HEK293 (cell line): ENCODE measurements around the gene LTC4S.
A peak's percentile ranks its signal among the peaks of the same experiment; 100 is the strongest.
"Not testable (repeated sequence)": the region's sequence is repeated elsewhere in the genome, so short reads cannot be mapped to it uniquely, and the experiment has no call there.

Source experiments
- CTCF ChIA-PET: fragments of 350-600 bp; formaldehyde crosslinking; extraction: SDS; loops from one replicate; lab custom pipeline; 2021; ENCODE audit warnings: antibody characterized with exemption; lab: Yijun Ruan, JAX
- POLR2A ChIA-PET: fragments of 300-600 bp; formaldehyde crosslinking; extraction: SDS; loops from one replicate; lab custom pipeline; 2020; ENCODE audit warnings: antibody characterized with exemption, inconsistent platforms; lab: Yijun Ruan, JAX
- H3K27ac ChIP-seq: fragments of 200-500 bp; sonication (Bioruptor generic); 2 replicates; pipeline ENCODE4 v1.5.1; 2014; ENCODE audit warnings: low read depth, low read length, control low read depth, inconsistent platforms; ENCODE audit errors: extremely low read depth
- H3K36me3 ChIP-seq, 2 experiments: fragments of 200-500 bp in 1 of 2; sonication (Bioruptor generic) in 1 of 2; 1 replicate in 1 of 2; 2 replicates in 1 of 2; pipeline ENCODE4 v1.5.1; 2014 to 2017; ENCODE audit warnings: inconsistent platforms in 2 of 2, low read length in 2 of 2; ENCODE audit not compliant: control insufficient read depth in 2 of 2, insufficient read depth in 1 of 2
- H3K4me1 ChIP-seq: fragments of 200-500 bp; sonication (Bioruptor generic); 2 replicates; pipeline ENCODE4 v1.5.1; 2014; ENCODE audit warnings: mild to moderate bottlenecking, low read length, inconsistent platforms; ENCODE audit not compliant: control insufficient read depth, insufficient read depth
- H3K4me3 ChIP-seq: 2 replicates; pipeline ENCODE4 v1.5.1; 2011; ENCODE audit warnings: low read depth, mild to moderate bottlenecking, control low read depth, low read length, moderate library complexity
- H3K9me3 ChIP-seq: fragments of 200-500 bp; sonication (Bioruptor generic); 2 replicates; pipeline ENCODE4 v1.5.1; 2014; ENCODE audit warnings: low read depth, low read length, inconsistent platforms; ENCODE audit not compliant: control insufficient read depth, insufficient read depth
- KLF9 ChIP-seq: fragments of 450-650 bp; formaldehyde crosslinking; IDR thresholded peaks from 2 replicates; pipeline ENCODE4 v1.5.1; 2016; ENCODE audit warnings: missing biosample characterization, missing genetic modification characterization, low read depth
- OSR2 ChIP-seq: fragments of 450-650 bp; formaldehyde crosslinking; IDR thresholded peaks from 2 replicates; pipeline ENCODE4 v1.5.1; 2016; ENCODE audit warnings: missing biosample characterization, missing genetic modification characterization
- OVOL3 ChIP-seq: fragments of 450-650 bp; formaldehyde crosslinking; IDR thresholded peaks from 2 replicates; pipeline ENCODE4 v1.5.1; 2016; ENCODE audit warnings: missing biosample characterization, missing genetic modification characterization
- PRDM1 ChIP-seq: fragments of 450-650 bp; formaldehyde crosslinking; IDR thresholded peaks from 2 replicates; pipeline ENCODE4; 2016; ENCODE audit warnings: missing biosample characterization, missing genetic modification characterization
- TCF7L2 ChIP-seq: IDR thresholded peaks from 2 replicates; pipeline ENCODE4 v1.6.1; 2011; ENCODE audit warnings: low read depth, mild to moderate bottlenecking, inconsistent platforms, low read length, moderate library complexity, borderline replicate concordance
- WT1 ChIP-seq: fragments of 450-650 bp; formaldehyde crosslinking; IDR thresholded peaks from 2 replicates; pipeline ENCODE4 v1.5.1; 2016; ENCODE audit warnings: missing biosample characterization, missing genetic modification characterization
- ZBTB8A ChIP-seq: fragments of 450-650 bp; formaldehyde crosslinking; IDR thresholded peaks from 2 replicates; pipeline ENCODE4 v1.5.1; 2016; ENCODE audit warnings: missing biosample characterization, missing genetic modification characterization
- ZFP3 ChIP-seq: fragments of 450-650 bp; formaldehyde crosslinking; IDR thresholded peaks from 2 replicates; pipeline ENCODE4 v1.5.1; 2016; ENCODE audit warnings: low read depth, missing biosample characterization, missing genetic modification characterization
- ZFP41 ChIP-seq: fragments of 450-650 bp; formaldehyde crosslinking; IDR thresholded peaks from 2 replicates; pipeline ENCODE4 v1.5.1; 2016; ENCODE audit warnings: missing biosample characterization, missing genetic modification characterization, borderline replicate concordance
- ZIC2 ChIP-seq: fragments of 450-650 bp; formaldehyde crosslinking; IDR thresholded peaks from 2 replicates; pipeline ENCODE4 v1.5.1; 2016; ENCODE audit warnings: missing biosample characterization, missing genetic modification characterization
- ZNF121 ChIP-seq: fragments of 450-650 bp; formaldehyde crosslinking; IDR thresholded peaks from 2 replicates; pipeline ENCODE4 v1.5.1; 2016; ENCODE audit warnings: missing biosample characterization, missing genetic modification characterization
- ZNF146 ChIP-seq: fragments of 450-650 bp; formaldehyde crosslinking; IDR thresholded peaks from 2 replicates; pipeline ENCODE4 v1.5.1; 2016; ENCODE audit warnings: missing biosample characterization, missing genetic modification characterization
- ZNF16 ChIP-seq: fragments of 450-650 bp; formaldehyde crosslinking; IDR thresholded peaks from 2 replicates; pipeline ENCODE4 v1.5.1; 2016; ENCODE audit warnings: low read depth, missing biosample characterization, missing genetic modification characterization
- ZNF184 ChIP-seq: fragments of 450-650 bp; IDR thresholded peaks from 2 replicates; pipeline ENCODE4 v1.5.1; 2018; ENCODE audit warnings: missing biosample characterization, mild to moderate bottlenecking, missing genetic modification characterization
- ZNF302 ChIP-seq: fragments of 450-650 bp; formaldehyde crosslinking; IDR thresholded peaks from 2 replicates; pipeline ENCODE4 v1.5.1; 2016; ENCODE audit warnings: missing biosample characterization, missing genetic modification characterization, low read depth
- ZNF394 ChIP-seq: fragments of 450-650 bp; formaldehyde crosslinking; IDR thresholded peaks from 2 replicates; pipeline ENCODE4 v1.5.1; 2016; ENCODE audit warnings: missing biosample characterization, missing genetic modification characterization, mild to moderate bottlenecking, moderate library complexity, borderline replicate concordance
- ZNF423 ChIP-seq: fragments of 450-650 bp; formaldehyde crosslinking; IDR thresholded peaks from 2 replicates; pipeline ENCODE4 v1.5.1; 2016; ENCODE audit warnings: missing biosample characterization, missing genetic modification characterization
- ZNF473 ChIP-seq: fragments of 450-650 bp; formaldehyde crosslinking; IDR thresholded peaks from 2 replicates; pipeline ENCODE4 v1.5.1; 2017; ENCODE audit warnings: missing biosample characterization, missing genetic modification characterization
- ZNF510 ChIP-seq: fragments of 450-650 bp; formaldehyde crosslinking; IDR thresholded peaks from 2 replicates; pipeline ENCODE4 v1.5.1; 2018; ENCODE audit warnings: mild to moderate bottlenecking, missing genetic modification characterization, missing biosample characterization; ENCODE audit not compliant: insufficient replicate concordance
- ZNF558 ChIP-seq: fragments of 450-650 bp; formaldehyde crosslinking; IDR thresholded peaks from 2 replicates; pipeline ENCODE4 v1.5.1; 2016; ENCODE audit warnings: missing biosample characterization, missing genetic modification characterization
- ZNF677 ChIP-seq: fragments of 450-650 bp; IDR thresholded peaks from 2 replicates; pipeline ENCODE4 v1.5.0; 2018; ENCODE audit warnings: missing biosample characterization, mild to moderate bottlenecking, missing genetic modification characterization, moderate library complexity
- TF ChIP-seq, protein P1 (sequence below): sonication (generic); formaldehyde crosslinking; IDR thresholded peaks from 2 replicates; pipeline ENCODE4 v1.8.1; 2022; ENCODE audit warnings: mild to moderate bottlenecking, moderate library complexity, missing genetic modification reagents
- TF ChIP-seq, protein P2 (sequence below): fragments of 450-650 bp; formaldehyde crosslinking; IDR thresholded peaks from 2 replicates; pipeline ENCODE4 v1.5.1; 2017; ENCODE audit warnings: missing biosample characterization, missing genetic modification characterization
- TF ChIP-seq, protein P3 (sequence below): fragments of 450-650 bp; formaldehyde crosslinking; IDR thresholded peaks from 2 replicates; pipeline ENCODE4 v1.5.1; 2016; ENCODE audit warnings: missing biosample characterization, missing genetic modification characterization

Gene LTC4S

DNA sequence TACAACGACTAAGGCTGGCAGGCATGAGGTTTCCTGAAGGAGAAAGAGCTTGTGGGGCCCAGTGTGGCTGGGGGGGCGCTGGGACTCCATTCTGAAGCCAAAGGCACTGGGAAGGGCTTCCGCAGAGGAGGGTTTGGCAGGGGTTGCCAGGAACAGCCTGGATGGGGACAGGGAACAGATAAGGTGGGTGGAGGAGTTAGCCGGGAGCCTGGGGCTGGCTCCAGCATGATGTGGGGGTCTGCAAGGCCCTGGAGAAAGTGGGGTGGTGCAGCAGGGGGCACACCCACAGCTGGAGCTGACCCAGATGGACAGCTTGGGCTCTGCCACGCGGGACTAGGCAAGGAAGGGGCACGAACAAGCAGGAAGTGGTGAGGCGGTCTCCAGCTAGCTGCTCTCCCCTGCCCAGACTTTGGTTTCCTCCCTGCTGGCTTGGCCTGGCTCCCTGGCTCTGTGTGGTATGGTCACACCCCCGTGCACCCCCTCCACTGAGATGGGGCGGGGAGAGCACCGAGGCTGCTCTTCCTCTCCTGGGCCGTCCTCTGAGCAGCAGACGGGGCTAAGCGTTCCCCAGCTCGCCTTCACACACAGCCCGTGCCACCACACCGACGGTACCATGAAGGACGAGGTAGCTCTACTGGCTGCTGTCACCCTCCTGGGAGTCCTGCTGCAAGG, at the start of gene LTC4S (continued):
- no peak for TF ChIP-seq ZNF677 (tag by site-specific recombination)
- TF ChIP-seq OVOL3 (tag by site-specific recombination): no peak
- TF ChIP-seq WT1 (tag by site-specific recombination): no peak
- no peak for TF ChIP-seq ZFP41 (tag by site-specific recombination)
- TF ChIP-seq, protein P1, sequence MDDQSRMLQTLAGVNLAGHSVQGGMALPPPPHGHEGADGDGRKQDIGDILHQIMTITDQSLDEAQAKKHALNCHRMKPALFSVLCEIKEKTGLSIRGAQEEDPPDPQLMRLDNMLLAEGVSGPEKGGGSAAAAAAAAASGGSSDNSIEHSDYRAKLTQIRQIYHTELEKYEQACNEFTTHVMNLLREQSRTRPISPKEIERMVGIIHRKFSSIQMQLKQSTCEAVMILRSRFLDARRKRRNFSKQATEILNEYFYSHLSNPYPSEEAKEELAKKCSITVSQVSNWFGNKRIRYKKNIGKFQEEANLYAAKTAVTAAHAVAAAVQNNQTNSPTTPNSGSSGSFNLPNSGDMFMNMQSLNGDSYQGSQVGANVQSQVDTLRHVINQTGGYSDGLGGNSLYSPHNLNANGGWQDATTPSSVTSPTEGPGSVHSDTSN: no peak
- TF ChIP-seq ZIC2: 0 out of 2 replicates have a peak, but pooled peaks have one; percentile 36
- TF ChIP-seq, protein P2, sequence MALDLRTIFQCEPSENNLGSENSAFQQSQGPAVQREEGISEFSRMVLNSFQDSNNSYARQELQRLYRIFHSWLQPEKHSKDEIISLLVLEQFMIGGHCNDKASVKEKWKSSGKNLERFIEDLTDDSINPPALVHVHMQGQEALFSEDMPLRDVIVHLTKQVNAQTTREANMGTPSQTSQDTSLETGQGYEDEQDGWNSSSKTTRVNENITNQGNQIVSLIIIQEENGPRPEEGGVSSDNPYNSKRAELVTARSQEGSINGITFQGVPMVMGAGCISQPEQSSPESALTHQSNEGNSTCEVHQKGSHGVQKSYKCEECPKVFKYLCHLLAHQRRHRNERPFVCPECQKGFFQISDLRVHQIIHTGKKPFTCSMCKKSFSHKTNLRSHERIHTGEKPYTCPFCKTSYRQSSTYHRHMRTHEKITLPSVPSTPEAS: no peak
- no peak for TF ChIP-seq ZNF16 (tag by site-specific recombination)
- TF ChIP-seq, all 188 proteins: peak for 9

DNA sequence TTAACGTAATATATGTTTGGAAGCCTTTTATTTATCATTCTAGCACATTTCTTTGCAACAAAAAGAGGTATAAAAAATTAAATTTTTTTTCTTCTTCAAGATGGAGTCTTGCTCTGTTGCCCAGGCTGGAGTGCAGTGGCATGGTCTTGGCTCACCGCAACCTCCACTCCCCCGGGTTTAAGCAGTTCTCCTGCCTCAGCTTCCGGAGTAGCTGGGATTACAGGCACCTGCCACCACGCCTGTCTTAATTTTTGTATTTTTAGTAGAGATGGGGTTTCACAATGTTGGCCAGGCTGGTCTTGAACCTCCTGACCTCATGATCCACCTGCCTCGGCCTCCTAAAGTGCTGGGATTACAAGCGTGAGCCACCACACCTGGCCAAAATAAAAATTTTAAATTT, 49.7 kb upstream of the LTC4S start:
- H3K4me1 ChIP-seq, H3K9me3 ChIP-seq, H3K4me3 ChIP-seq, H3K27ac ChIP-seq, POLR2A ChIA-PET: not testable (repeated sequence)
- H3K36me3 ChIP-seq: peaks cover 12 to 24% of the 10 kb centered on the region in 2 experiments
- TF ChIP-seq ZNF121 (tag by site-specific recombination) (peak; percentile 70), ZNF394 (tag by site-specific recombination) (0 out of 2 replicates have a peak, but pooled peaks have one; percentile 25)
- CTCF ChIA-PET: interaction anchor here (0.7 to 1.6 kb wide), 3 partner anchors 15 to 19 kb away, joined by 3 to 13 read pairs (median 5); no protein-coding TSS in a partner anchor

DNA sequence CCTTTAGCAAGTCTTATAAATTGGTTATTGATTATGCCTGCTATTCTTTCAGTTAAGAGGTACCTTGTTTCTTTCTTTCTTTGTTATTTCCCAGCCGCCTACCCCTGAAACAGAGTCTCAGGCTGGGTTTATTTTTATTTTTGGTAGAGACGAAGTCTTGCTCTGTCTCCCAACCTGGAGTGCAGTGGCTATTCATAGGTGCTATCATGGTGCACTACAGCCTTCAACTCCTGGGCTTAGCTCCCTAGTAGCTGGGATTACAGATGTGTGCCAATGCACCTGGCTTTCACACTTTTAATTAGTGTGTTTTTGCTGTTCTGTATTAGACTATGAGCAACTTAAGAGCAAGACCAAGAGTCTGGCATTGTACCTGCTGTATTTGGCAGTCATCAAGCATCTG, 46.9 kb upstream of the LTC4S start:
- H3K36me3 ChIP-seq: peaks cover 12 to 20% of the 10 kb centered on the region in 2 experiments; a peak in 2 of 3 replicates
- no peak overlapping the region for H3K4me3 ChIP-seq
- no peaks in the 10 kb centered on the region for H3K9me3 ChIP-seq
- H3K27ac ChIP-seq: no peak overlapping the region
- POLR2A ChIA-PET: no interaction called here
- no peak for TF ChIP-seq ZNF146 (tag by site-specific recombination)
- TF ChIP-seq ZNF473: no peak
- TF ChIP-seq ZNF558 (tag by site-specific recombination): no peak
- TF ChIP-seq KLF9: no peak
- TF ChIP-seq ZNF184 (tag by site-specific recombination): no peak
- TF ChIP-seq ZNF302 (tag by site-specific recombination): no peak
- TF ChIP-seq ZNF510 (tag by site-specific recombination): no peak
- TF ChIP-seq TCF7L2: no peak
- no peak for TF ChIP-seq ZFP3 (tag by site-specific recombination)
- TF ChIP-seq, protein P3, sequence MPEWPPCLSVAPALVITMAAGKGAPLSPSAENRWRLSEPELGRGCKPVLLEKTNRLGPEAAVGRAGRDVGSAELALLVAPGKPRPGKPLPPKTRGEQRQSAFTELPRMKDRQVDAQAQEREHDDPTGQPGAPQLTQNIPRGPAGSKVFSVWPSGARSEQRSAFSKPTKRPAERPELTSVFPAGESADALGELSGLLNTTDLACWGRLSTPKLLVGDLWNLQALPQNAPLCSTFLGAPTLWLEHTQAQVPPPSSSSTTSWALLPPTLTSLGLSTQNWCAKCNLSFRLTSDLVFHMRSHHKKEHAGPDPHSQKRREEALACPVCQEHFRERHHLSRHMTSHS (tag by site-specific recombination): no peak
- TF ChIP-seq PRDM1 (tag by site-specific recombination): no peak
- TF ChIP-seq ZNF423 (tag by site-specific recombination): no peak
- no peak for TF ChIP-seq OSR2 (tag by site-specific recombination)
- no peak for TF ChIP-seq ZBTB8A (tag by site-specific recombination)
- TF ChIP-seq, protein P2: no peak
- TF ChIP-seq, all 188 proteins: peak for 0
- peaks cover 3% of the 10 kb centered on the region for H3K4me1 ChIP-seq
- CTCF ChIA-PET: no interaction called here
